ENCODE results near the gene UBXN1. TPM values are rescaled to one million over a fixed set of nuclear protein-coding genes. Genes with fewer than 3 reads are reported as not detected.
"Not testable (repeated sequence)": the region's sequence is repeated elsewhere in the genome, so short reads cannot be mapped to it uniquely, and the experiment has no call there.

UBXN1 gene
- polyA plus RNA-seq, 4 donors = 142 to 224 (median 161) TPM

DNA sequence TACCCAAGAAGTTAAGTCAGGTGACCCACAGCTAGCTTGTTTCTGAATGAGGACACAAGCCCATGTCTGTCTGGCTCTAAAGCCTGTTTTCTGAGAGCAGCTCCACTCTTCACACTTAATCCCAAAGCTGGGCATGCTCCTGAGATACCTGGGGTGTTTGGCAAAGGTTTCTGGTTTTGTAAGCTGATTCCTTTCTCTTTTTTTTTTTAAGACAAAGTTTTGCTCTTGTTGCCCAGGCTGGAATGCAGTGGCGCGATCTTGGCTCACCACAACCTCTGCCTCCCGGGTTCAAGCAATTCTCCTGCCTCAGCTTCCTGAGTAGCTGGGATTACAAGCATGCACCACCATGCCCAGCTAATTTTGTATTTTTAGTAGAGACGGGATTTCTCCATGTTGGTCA, 14.8 kb upstream of the UBXN1 start:
- FAIRE-seq; H3K27me3 ChIP-seq (ENCODE audit: control insufficient read depth in 3 of 3, insufficient read depth in 3 of 3, low read length in 3 of 3); H3K9me3 ChIP-seq (ENCODE audit: control insufficient read depth in 2 of 2, insufficient read depth in 1 of 2, low read depth in 1 of 2, low read length in 1 of 2); H3K4me3 ChIP-seq (ENCODE audit: low read depth in 1 of 3, low read length in 3 of 3); H3K27ac ChIP-seq (ENCODE audit: low read depth in 1 of 3, low read length in 2 of 3); DNase-seq; H3K4me1 ChIP-seq (ENCODE audit: control insufficient read depth in 3 of 3, insufficient read depth in 2 of 3, low read depth in 1 of 3, low read length in 2 of 3): not testable (repeated sequence)
- 74 to 94% (median 83%) methylated on average over 3 to 4 of the region's 4 CpGs for WGBS, 3 donors
- peaks cover 0 to 61% (median 15%) of the 10 kb centered on the region in 3 donors for H3K36me3 ChIP-seq (ENCODE audit: control insufficient read depth in 3 of 3, insufficient read depth in 2 of 3, low read depth in 1 of 3, low read length in 3 of 3)

DNA sequence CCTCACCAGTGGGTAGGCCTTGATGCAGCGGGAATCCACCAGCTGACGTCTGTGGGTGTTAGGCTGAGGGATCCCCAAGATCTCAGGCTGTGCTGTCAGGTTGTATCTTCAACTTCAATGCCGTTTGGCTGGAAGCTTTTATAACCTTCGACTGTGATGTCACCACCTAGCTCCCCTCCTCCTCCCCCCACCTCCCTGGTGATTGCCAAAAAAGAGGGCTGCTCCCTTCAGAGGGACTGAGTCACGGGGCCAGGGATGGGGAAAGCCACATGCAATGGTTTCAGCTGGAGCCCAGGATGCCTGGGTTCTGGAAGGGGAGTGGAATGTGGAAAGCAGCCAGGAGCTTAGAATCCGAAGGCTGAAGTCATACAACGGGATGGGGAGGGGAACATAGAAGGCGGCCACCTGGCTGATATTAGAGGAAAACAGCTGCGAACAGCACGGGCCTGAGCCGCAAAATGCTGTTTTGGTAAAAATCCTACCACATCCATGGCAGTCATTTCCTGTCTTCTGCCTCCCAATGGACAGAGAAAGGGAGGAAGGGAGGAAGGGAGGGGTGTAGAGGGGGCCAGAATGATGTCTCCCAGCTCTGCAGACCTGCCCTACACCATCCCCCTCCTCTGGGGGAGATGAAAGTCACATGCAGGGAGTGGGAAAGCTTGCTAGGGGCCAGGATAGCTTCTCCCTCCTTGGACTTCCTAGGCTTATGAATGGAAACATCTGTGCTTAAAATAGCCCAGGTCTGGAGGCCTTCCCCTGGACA, 10.7 kb upstream of the UBXN1 start, which contains the start of gene LRRN4CL:
Gene LRRN4CL, minus strand, starts transcription at position 110 of the 763 bp plus-strand sequence. CDS start 1,022 bp downstream, outside the sequence.
- peaks cover 0 to 22% (median 0%) of the 10 kb centered on the region in 3 donors for H3K27me3 ChIP-seq (ENCODE audit: control insufficient read depth in 3 of 3, insufficient read depth in 3 of 3, low read length in 3 of 3)
- peaks cover 0 to 14% (median 4%) of the 10 kb centered on the region in 3 donors for H3K4me1 ChIP-seq (ENCODE audit: control insufficient read depth in 3 of 3, insufficient read depth in 2 of 3, low read depth in 1 of 3, low read length in 2 of 3)
- FAIRE-seq (no peak), DNase-seq (peak in 1 of 2 donors; percentile 36)
- peak within 1 kb of the TSS in 2 of 3 donors; percentile 67 to 76 for H3K27ac ChIP-seq (ENCODE audit: low read depth in 1 of 3, low read length in 2 of 3)
- 45 to 52% (median 47%) methylated on average over 11 of the region's 11 CpGs for WGBS, 3 donors
- H3K9me3 ChIP-seq (ENCODE audit: control insufficient read depth in 2 of 2, insufficient read depth in 1 of 2, low read depth in 1 of 2, low read length in 1 of 2) = no peaks in the 10 kb centered on the region
- H3K4me3 ChIP-seq (ENCODE audit: low read depth in 1 of 3, low read length in 3 of 3) = peak within 1 kb of the TSS in 1 of 3 donors; percentile 33
- H3K36me3 ChIP-seq (ENCODE audit: control insufficient read depth in 3 of 3, insufficient read depth in 2 of 3, low read depth in 1 of 3, low read length in 3 of 3) = peaks cover 0 to 54% (median 15%) of the 10 kb centered on the region in 3 donors

DNA sequence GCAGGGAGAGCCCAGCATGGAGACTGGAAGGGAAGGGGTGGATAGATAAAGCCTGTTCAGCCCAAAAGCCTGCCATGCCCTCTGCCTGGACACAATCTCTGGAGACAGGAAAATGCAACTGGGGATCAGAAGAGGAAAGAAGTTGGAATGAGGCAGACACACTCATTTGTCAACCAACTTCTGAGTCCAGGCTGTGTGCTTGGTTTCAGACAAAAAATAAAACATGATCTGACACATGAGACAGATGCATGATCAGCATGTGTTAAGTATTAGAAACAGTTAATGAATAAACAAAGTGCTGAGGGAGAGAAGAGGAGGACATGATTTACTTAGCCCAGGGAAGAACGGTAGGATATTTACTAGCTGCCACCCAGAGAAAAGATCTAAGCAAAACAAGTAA, 9.6 kb upstream of the UBXN1 start:
- Histone ChIP-seq H3K4me1 (ENCODE audit: control insufficient read depth in 3 of 3, insufficient read depth in 2 of 3, low read depth in 1 of 3, low read length in 2 of 3) (peaks cover 0 to 14% (median 4%) of the 10 kb centered on the region in 3 donors), H3K9me3 (ENCODE audit: control insufficient read depth in 2 of 2, insufficient read depth in 1 of 2, low read depth in 1 of 2, low read length in 1 of 2) (no peaks in the 10 kb centered on the region), H3K27ac (ENCODE audit: low read depth in 1 of 3, low read length in 2 of 3) (peak overlapping the region in 2 of 3 donors; percentile 0 to 67), H3K4me3 (ENCODE audit: low read depth in 1 of 3, low read length in 3 of 3) (peak overlapping the region in 1 of 3 donors; percentile 33), H3K27me3 (ENCODE audit: control insufficient read depth in 3 of 3, insufficient read depth in 3 of 3, low read length in 3 of 3) (peaks cover 0 to 22% (median 0%) of the 10 kb centered on the region in 3 donors), H3K36me3 (ENCODE audit: control insufficient read depth in 3 of 3, insufficient read depth in 2 of 3, low read depth in 1 of 3, low read length in 3 of 3) (peaks cover 0 to 43% (median 15%) of the 10 kb centered on the region in 3 donors)
- FAIRE-seq (no peak), DNase-seq (no peak)
- 44 to 50% (median 47%) methylated on average over 1 of the region's 1 CpG for WGBS, 3 donors

DNA sequence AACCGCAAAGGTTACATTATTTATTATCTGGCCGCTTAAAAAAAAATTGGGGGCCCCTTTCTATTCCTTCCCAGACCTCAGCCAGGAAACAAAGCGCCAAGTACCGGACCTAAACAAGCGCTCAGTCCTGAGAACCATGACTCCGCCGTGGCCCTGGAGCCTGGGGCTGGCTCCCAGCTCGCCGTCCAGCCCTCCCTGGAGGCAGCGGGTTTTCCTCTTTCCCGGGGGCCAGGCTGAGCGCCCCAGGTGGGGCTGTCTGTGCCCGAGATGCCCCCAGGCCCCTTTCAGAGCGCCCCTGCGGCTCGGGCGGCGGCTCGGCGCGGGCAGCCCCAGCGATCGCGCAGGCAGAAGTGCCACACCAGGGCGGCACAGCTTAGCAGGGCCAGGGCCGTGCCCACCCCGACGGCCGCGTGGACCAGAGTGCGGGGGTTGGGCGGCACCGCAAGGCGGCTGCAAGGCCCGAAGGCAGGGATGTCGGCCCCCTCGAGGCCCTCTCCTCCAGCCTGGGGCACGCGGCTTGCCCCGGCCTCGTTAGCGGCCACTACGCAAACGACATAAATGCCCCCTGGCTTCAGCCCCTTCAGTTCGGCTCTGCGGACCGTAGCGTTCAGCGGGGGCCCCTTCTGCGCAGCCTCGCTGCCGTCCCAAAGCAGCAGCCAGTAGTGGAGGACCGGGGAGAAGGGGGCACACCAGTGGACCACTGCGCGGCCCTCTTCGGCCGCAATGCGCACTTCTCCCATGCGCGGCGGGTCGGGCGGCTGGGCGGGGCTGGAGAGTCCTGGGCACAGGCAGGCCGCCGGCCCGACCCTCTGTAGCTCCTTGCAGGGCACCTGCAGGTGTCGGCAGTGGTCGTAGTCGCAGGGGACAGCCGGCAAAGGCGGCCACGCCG, 8.9 kb upstream of the UBXN1 start:
- H3K4me1 ChIP-seq (ENCODE audit: control insufficient read depth in 3 of 3, insufficient read depth in 2 of 3, low read depth in 1 of 3, low read length in 2 of 3) = peaks cover 0 to 14% (median 4%) of the 10 kb centered on the region in 3 donors
- peak in 1 of 2 donors; percentile 43 for DNase-seq
- peak overlapping the region in 1 of 3 donors; percentile 17 for H3K27ac ChIP-seq (ENCODE audit: low read depth in 1 of 3, low read length in 2 of 3)
- no peak for FAIRE-seq
- peaks cover 0 to 22% (median 0%) of the 10 kb centered on the region in 3 donors for H3K27me3 ChIP-seq (ENCODE audit: control insufficient read depth in 3 of 3, insufficient read depth in 3 of 3, low read length in 3 of 3)
- no peaks in the 10 kb centered on the region for H3K9me3 ChIP-seq (ENCODE audit: control insufficient read depth in 2 of 2, insufficient read depth in 1 of 2, low read depth in 1 of 2, low read length in 1 of 2)
- peaks cover 0 to 37% (median 15%) of the 10 kb centered on the region in 3 donors for H3K36me3 ChIP-seq (ENCODE audit: control insufficient read depth in 3 of 3, insufficient read depth in 2 of 3, low read depth in 1 of 3, low read length in 3 of 3)
- 23 to 37% (median 33%) methylated on average over 61 to 74 of the region's 74 CpGs for WGBS, 3 donors
- peak overlapping the region in 2 of 3 donors; percentile 33 to 35 for H3K4me3 ChIP-seq (ENCODE audit: low read depth in 1 of 3, low read length in 3 of 3)

DNA sequence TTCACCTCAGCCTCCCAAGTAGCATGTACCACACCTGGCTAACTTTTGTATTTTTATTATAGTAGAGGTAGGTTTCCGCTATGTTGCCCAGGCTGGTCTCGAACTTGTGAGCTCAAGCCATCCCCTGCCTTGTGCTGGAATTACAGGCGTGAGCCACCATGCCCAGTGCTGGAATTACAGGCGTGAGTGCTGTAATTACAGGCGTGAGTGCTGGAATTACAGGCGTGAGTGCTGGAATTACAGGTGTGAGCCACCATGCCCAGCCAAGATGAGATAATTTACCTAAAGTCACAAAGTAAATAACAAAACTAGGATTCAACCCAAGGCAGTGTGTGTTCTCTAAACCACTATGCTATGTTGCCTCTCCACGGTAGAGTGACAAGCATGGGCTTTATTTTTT, 3.6 kb upstream of the UBXN1 start:
- Histone ChIP-seq H3K4me3 (ENCODE audit: low read depth in 1 of 3, low read length in 3 of 3) (no peak overlapping the region), H3K36me3 (ENCODE audit: control insufficient read depth in 3 of 3, insufficient read depth in 2 of 3, low read depth in 1 of 3, low read length in 3 of 3) (peaks cover 0 to 4% (median 0%) of the 10 kb centered on the region in 3 donors), H3K27ac (ENCODE audit: low read depth in 1 of 3, low read length in 2 of 3) (no peak overlapping the region), H3K9me3 (ENCODE audit: control insufficient read depth in 2 of 2, insufficient read depth in 1 of 2, low read depth in 1 of 2, low read length in 1 of 2) (no peaks in the 10 kb centered on the region), H3K27me3 (ENCODE audit: control insufficient read depth in 3 of 3, insufficient read depth in 3 of 3, low read length in 3 of 3) (peaks cover 0 to 7% (median 0%) of the 10 kb centered on the region in 3 donors), H3K4me1 (ENCODE audit: control insufficient read depth in 3 of 3, insufficient read depth in 2 of 3, low read depth in 1 of 3, low read length in 2 of 3) (peaks cover 2 to 10% (median 4%) of the 10 kb centered on the region in 3 donors)
- WGBS, 3 donors = 62 to 82% (median 63%) methylated on average over 7 of the region's 7 CpGs
- FAIRE-seq (no peak), DNase-seq (no peak)

DNA sequence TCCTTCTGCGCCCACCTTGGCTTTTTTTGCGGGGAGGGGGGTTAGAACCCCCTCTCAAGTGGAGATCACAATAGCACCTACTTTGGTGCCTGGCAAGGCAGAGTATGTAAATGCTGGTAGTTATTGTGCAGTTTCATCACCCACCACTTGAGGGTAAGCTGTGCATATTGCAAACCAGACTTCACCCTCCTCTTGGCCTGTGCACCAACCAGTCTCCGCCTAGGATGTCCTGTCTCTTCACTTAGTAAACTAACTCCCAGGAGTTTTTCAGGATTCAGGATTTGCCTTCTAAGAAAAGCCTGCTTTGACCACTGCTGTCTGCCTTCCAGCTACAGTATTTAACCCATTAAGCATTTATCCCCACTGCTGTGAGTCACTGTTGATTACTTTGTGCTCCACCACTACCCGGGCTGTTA, 2.0 kb upstream of the UBXN1 start:
- H3K4me1 ChIP-seq (ENCODE audit: control insufficient read depth in 3 of 3, insufficient read depth in 2 of 3, low read depth in 1 of 3, low read length in 2 of 3) = peaks cover 2 to 10% (median 4%) of the 10 kb centered on the region in 3 donors
- FAIRE-seq (no peak), DNase-seq (peak; percentile 67 to 70)
- H3K4me3 ChIP-seq (ENCODE audit: low read depth in 1 of 3, low read length in 3 of 3) = no peak overlapping the region
- 37 to 50% (median 49%) methylated on average over 4 of the region's 4 CpGs for WGBS, 3 donors
- H3K27ac ChIP-seq (ENCODE audit: low read depth in 1 of 3, low read length in 2 of 3) = peak overlapping the region in 1 of 3 donors; percentile 0
- no peaks in the 10 kb centered on the region for H3K27me3 ChIP-seq (ENCODE audit: control insufficient read depth in 3 of 3, insufficient read depth in 3 of 3, low read length in 3 of 3)
- H3K9me3 ChIP-seq (ENCODE audit: control insufficient read depth in 2 of 2, insufficient read depth in 1 of 2, low read depth in 1 of 2, low read length in 1 of 2) = no peaks in the 10 kb centered on the region
- peaks cover 2 to 13% (median 3%) of the 10 kb centered on the region in 3 donors for H3K36me3 ChIP-seq (ENCODE audit: control insufficient read depth in 3 of 3, insufficient read depth in 2 of 3, low read depth in 1 of 3, low read length in 3 of 3)

DNA sequence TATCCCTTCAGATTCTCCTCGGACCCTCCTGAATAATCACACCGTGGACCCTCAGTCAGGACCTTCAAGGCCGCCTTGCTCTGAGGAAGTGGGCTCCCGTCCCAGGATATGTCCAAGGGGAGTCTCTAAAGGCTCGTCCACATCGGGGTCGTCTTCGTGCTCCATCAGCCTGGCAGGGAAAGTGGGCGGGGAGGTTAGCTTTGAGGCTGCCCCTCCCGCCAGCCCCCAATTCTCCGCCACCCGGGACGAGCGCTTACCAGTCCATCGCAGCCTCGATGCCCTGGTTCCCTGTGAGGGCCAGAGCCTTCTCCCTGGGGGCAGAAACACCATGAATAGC, 472 bp downstream of the UBXN1 start:
- H3K27ac ChIP-seq (ENCODE audit: low read depth in 1 of 3, low read length in 2 of 3) = peak overlapping the region; percentile 70 to 88 (median 77)
- DNase-seq = no peak
- H3K4me1 ChIP-seq (ENCODE audit: control insufficient read depth in 3 of 3, insufficient read depth in 2 of 3, low read depth in 1 of 3, low read length in 2 of 3) = peaks cover 2 to 11% (median 4%) of the 10 kb centered on the region in 3 donors
- FAIRE-seq = no peak
- peak overlapping the region; percentile 85 to 97 (median 93) for H3K4me3 ChIP-seq (ENCODE audit: low read depth in 1 of 3, low read length in 3 of 3)
- no peaks in the 10 kb centered on the region for H3K27me3 ChIP-seq (ENCODE audit: control insufficient read depth in 3 of 3, insufficient read depth in 3 of 3, low read length in 3 of 3)
- 2 to 4% (median 3%) methylated on average over 11 to 16 of the region's 16 CpGs for WGBS, 3 donors
- H3K9me3 ChIP-seq (ENCODE audit: control insufficient read depth in 2 of 2, insufficient read depth in 1 of 2, low read depth in 1 of 2, low read length in 1 of 2) = no peaks in the 10 kb centered on the region
- H3K36me3 ChIP-seq (ENCODE audit: control insufficient read depth in 3 of 3, insufficient read depth in 2 of 3, low read depth in 1 of 3, low read length in 3 of 3) = peaks cover 2 to 30% (median 3%) of the 10 kb centered on the region in 3 donors

DNA sequence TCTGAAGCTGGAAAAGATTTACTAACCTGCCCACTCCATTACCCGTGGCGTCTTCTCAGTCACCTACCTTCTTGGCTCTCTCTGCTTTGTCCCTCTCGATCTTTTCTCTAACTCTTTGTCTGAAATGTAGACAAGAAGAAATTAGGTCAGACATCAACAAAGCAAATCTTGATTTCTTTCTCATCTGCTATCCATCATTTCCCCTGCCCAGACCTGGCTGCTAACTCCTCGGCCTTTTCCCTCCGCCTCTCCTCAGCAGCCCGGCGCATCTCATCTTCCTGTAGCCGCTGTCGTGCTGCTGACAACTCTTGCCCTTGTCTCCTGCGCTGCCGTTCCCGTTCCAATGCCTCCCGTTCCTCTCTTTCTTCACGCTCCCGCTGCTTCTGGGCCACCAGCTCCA, 1.2 kb downstream of the UBXN1 start:
- H3K4me3 ChIP-seq (ENCODE audit: low read depth in 1 of 3, low read length in 3 of 3) = peak overlapping the region in 2 of 3 donors; percentile 17 to 97
- no peaks in the 10 kb centered on the region for H3K27me3 ChIP-seq (ENCODE audit: control insufficient read depth in 3 of 3, insufficient read depth in 3 of 3, low read length in 3 of 3)
- peaks cover 2 to 34% (median 3%) of the 10 kb centered on the region in 3 donors for H3K36me3 ChIP-seq (ENCODE audit: control insufficient read depth in 3 of 3, insufficient read depth in 2 of 3, low read depth in 1 of 3, low read length in 3 of 3)

More for the DNA sequence above, 1.2 kb downstream of the UBXN1 start:
- no peak for DNase-seq
- 76 to 83% (median 80%) methylated on average over 15 of the region's 15 CpGs for WGBS, 3 donors
- no peaks in the 10 kb centered on the region for H3K9me3 ChIP-seq (ENCODE audit: control insufficient read depth in 2 of 2, insufficient read depth in 1 of 2, low read depth in 1 of 2, low read length in 1 of 2)
- H3K27ac ChIP-seq (ENCODE audit: low read depth in 1 of 3, low read length in 2 of 3) = no peak overlapping the region
- H3K4me1 ChIP-seq (ENCODE audit: control insufficient read depth in 3 of 3, insufficient read depth in 2 of 3, low read depth in 1 of 3, low read length in 2 of 3) = peaks cover 2 to 16% (median 4%) of the 10 kb centered on the region in 3 donors
- FAIRE-seq = no peak
